MV-4-11 (cell line): ENCODE measurements around the gene FAM76A.
"Not testable (repeated sequence)": the region's sequence is repeated elsewhere in the genome, so short reads cannot be mapped to it uniquely, and the experiment has no call there.

Experiments used
- DNase-seq: peaks from one replicate; lab custom pipeline; 2025; lab: John Stamatoyannopoulos, UW

Gene FAM76A

DNA sequence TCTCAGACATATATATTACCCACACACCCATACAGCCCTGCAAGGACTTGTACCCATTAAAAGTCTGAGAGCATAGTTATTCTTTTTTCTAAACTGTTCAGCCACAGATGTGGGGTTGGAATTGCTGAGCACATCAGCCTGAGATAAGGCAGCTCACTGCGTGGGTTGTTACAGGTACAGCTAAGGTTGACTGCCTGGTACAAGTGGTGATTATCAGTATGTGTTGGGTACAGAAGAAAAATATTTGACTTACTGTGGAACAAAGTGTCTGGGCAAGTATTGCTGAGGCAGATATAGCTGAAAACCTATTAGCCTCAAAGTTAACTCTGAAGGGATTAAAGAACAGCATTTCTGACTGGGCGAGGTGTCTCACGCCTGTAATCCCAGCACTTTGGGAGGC, 52.3 kb downstream of the FAM76A start:
- DNase-seq, result no peak

DNA sequence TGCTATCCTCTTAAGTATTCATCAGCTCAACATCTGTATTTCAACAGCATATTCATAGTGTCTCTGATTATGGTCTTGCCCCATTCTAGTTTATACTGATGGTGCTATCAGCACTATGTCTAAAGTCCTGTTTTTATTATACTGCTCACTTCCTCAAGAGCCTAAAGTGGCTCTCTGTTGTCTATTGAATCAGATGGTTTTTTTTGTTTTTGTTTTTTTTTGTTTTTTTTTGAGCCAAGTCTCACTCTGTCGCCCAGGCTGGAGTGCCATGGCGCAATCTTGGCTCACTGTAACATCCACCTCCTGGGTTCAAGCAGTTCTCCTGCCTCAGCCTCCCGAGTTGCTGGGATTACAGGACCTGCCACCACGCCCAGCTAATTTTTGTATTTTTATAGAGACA, 53.4 kb downstream of the FAM76A start:
- peak; percentile 61 for DNase-seq

DNA sequence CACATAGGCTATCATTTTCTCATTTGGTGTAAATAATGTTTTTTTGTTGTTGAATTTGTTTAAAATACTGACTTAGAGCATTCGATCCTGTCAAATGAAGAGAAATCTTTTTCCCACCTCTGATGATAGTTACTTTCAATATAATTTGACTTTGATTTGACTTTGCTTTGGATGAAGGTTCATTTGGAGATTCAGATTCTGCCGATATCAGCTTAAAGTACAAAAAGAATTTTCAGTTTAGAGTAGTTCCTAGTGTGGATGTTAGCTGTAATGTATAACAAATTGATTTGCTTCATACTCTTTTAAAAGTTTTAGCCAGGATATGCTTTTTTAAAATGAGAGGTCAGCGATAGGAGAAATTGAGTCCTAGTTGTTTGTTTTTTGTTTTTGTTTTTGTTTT, 57.2 kb downstream of the FAM76A start:
- no peak for DNase-seq

DNA sequence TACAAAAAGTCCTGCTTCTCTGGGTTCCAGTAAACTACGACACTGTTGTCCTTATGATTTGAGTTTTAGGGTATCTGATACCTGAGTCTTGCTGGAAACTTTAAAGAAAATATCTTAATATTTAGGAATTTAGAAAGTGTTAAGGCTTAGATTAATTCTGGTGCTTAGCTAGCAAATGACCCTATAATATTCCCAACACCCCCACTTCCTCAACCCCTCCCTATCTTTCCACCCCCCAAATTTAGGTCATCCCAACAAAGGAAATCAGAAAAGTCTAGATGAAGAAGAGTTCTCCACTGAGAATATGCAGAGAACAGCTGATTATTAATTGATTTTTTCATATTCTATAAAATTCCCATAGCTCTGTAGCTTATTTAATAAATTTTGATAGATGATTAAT, 58.9 kb downstream of the FAM76A start:
- no peak for DNase-seq

DNA sequence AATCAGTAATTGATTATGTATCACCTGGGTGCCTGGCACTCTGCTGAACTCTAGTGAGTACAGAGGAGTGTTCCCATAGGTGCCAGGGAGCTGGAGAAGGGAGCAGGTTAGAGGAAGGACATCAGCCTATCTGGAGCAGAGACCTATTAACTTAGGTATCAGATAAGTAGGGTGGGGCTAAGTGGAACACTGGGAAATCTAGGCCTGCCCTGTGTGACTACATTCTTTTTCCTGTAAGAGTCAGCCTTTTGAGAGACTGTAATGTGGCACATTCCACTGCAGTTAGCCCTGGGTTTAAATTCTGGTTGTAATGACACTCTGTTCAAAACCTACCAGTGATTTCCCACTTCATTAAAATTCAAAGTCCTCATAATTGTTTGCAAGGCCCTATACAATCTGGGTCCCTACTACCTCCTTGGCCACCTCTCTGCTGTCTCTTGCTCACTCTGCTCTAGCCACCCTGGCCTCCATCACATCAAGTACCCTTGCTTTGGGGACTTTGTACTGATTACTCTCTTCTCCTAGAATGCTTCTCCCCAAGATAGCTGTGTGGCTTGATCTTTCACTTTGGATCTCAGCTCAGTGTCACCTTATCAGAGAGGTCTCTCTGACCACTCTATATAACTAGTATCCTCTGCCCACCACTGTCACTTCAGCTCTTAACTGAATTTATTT, 60.2 kb downstream of the FAM76A start:
- DNase-seq, result no peak

DNA sequence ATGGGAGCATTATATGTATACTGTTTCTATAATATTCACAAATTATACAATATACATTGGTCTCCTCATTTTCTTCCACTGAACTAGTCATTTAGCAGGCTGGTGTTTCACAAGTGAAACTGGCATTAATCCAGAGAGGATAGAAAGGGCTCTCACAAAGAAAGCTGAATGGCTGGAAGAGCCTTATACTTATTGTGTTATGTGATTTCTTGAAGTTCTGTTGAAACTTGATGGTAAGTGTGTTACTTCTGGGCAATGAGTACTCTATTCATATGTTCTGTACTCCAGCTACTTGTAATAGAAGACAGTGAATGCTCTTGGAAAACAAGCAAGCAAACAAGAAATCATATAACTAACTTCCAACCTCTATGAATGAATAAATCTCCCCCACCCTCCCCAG, 62.1 kb downstream of the FAM76A start:
- peak; percentile 61 for DNase-seq

DNA sequence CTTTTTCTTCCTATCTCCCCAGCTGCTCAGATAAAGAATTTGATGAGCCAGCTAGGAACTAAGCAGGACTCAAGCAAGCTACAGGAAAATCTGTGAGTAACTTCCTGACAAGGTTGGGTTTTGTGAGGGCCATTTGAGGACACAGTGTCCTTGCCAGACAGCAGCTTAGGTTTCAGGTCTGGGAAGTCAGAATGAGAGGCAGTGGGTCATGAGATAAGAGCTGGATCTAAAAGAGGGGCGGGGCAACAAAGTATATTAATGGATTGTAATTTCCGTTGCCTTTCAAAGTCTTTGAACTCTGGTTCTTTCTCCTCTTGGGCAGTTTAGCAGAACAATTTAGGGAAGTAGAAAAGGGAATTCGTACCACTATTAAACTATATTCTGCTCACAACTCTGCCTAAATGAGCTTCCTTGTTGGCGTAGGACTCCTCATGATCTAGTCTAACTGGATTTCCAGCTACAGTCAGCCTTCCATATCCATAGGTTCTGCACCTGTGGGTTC, 63.8 kb downstream of the FAM76A start:
- peak; percentile 53 for DNase-seq

DNA sequence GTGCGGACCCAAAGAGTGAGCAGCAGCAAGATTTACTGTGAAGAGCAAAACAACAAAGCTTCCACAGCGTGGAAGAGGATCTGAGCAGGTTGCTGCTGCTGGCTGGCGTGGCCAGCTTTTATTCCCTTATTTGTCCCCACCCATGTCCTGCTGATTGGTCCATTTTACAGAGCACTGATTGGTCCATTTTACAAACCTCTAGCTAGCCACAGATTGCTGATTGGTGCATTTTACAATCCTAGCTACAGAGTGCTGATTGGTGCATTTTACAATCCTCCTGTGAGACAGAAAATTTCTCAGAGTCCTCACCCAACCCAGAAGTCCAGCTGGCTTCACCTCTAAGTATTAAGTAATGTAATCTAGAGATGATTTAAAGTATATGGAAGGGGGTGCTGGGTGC, 64.5 kb downstream of the FAM76A start:
- DNase-seq, result not testable (repeated sequence)

DNA sequence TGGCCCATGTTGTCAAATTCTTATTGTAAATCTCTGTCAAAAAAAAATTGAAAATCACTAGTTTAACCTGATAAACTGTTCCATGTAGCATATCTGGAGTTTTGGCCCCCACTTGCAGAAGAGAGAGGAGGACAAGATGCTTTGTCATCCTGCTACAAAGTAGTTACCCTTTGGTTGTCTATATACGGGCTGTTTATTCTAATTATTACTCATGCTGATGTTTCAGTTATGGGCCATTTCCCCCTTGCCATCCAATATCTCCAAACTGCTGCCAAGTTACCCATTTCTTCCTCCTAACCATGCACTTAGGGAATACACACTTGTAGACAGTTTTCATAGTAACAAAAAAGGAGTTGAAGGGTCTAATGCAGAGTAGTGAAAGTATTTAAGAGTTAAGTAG, 69.8 kb downstream of the FAM76A start:
- DNase-seq, result no peak

DNA sequence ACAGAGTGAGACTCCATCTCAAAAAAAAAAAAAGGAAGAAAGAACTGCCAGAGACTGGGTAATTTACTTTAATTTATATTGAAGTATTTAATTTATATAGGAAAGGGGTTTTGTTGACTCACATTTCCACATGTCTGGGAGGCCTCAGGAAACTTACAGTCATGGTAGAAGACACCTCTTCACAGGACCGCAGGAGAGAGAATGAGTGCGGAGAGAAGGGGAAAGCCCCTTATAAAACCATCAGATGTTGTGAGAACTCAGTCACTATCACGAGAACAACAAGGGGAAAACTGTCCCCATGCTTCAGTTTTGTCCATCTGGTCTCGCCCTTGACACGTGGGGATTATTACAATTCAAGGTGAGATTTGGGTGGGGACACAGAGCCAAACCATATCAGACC, 79.0 kb downstream of the FAM76A start:
- no peak for DNase-seq

DNA sequence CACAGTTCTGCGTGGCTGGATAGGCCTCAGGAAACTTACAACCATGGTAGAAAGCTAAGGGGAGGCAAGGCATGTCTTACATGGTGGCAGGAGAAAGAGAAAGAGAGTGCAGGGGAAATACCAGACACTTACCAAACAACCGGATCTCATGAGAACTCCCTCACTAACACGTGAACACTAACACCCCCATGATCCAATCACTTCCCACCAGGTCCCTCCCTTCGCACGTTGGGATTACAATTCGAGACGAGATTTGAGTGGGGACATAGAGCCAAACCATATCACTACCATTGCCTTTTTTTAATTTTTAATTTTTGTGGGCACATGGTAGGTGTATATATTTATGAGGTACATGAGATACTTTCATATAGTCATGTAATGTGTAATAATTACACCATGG, 81.0 kb downstream of the FAM76A start:
- no peak for DNase-seq

DNA sequence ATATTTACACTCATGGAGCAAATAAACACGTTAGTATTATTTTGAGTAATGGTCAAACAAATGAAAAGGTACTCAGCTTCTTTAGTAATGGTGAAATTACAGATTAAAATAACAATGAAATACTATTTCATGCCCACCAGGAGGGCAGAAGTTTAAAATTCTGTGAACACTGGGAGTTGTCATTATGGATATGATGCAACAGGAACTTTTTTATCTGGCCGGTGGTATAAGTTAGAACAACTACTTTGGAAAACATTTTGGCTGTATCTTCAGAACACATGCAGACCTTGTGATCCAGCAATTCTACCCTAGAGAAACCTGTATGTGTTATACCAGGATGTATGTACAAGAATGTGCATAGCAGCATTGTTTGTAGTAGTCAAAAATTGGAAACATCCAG, 81.6 kb downstream of the FAM76A start:
- no peak for DNase-seq

DNA sequence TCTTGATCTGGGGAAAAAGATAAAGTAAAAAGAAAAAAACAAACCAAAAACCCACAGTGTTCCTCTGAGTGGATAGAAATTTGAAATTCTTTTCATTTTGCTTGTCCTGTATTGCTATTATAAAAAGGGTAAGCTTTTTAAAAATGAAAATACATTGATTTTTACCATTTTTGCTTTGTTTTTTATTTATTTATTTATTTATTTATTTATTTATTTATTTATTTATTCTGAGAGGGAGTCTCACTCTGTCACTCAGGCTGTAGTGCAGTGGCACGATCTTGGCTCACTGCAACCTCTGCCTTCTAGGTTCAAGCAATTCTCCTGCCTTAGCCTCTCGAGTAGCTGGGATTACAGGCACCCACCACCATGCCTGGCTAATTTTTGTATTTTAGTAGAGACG, 82.4 kb downstream of the FAM76A start:
- not testable (repeated sequence) for DNase-seq

DNA sequence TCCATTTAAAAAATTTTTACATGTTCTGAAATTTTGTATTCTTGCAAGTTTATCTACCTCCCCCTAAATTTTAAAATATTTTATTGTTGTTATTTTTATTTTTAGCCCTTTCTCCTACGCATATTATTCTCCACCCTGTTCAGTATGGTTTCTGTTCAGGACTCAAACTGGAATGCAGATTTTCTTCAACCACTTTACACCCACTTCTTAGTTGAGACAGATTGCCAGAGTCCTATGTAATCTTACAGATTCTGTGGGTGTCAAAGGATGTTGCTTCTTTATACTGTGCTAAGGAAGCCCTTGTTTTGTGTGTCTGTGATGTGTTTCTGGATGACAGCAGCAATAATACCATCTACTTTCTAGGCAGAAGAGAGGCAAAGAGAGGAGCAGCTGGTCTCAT, 84.1 kb downstream of the FAM76A start:
- no peak for DNase-seq

DNA sequence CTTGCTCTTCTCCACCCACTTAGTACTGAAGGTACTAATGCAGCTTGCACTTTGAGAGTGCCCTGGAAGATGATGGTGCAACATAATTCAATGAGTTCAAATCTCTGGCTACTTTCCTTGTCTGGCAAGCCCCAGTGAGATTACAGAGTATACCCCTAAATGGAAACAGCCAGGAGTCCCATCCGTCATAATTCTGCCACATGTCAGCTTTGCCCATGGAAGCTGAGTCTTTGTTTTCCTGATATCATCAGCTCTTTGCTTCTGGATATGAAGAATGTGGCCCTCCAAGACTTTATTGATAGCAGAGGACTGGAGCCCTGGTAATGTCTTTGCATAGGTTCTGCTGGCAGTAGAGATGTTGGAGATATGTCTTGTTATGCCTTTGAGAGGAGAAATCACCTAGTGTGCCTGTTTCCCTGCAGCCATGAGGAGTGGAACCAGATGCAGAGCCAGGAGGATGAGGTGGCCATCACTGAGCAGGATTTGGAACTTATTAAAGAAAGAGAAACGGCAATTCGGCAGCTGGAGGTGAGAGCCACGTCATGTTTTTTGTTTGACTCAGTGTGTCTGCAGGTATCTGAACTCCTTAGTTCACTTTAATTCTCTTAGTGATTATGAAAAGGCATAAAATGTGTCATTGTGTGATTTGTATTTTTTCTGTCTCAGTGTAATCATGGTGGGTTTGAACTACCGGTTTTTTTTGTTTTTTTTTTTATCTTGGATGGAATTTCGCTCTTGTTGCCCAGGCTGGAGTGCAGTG, 86.2 kb downstream of the FAM76A start:
- DNase-seq, result no peak
